GM12874 (cell line): ENCODE results near the gene MAMDC4.

ENCODE experiments used
- TF ChIP-seq, protein P1 (sequence below): IDR thresholded peaks from 2 replicates; pipeline ENCODE4 v1.5.1; 2011; ENCODE audit warnings: low read depth, mild to moderate bottlenecking, control low read depth, low read length, moderate library complexity; ENCODE audit not compliant: insufficient read depth

The MAMDC4 gene

DNA sequence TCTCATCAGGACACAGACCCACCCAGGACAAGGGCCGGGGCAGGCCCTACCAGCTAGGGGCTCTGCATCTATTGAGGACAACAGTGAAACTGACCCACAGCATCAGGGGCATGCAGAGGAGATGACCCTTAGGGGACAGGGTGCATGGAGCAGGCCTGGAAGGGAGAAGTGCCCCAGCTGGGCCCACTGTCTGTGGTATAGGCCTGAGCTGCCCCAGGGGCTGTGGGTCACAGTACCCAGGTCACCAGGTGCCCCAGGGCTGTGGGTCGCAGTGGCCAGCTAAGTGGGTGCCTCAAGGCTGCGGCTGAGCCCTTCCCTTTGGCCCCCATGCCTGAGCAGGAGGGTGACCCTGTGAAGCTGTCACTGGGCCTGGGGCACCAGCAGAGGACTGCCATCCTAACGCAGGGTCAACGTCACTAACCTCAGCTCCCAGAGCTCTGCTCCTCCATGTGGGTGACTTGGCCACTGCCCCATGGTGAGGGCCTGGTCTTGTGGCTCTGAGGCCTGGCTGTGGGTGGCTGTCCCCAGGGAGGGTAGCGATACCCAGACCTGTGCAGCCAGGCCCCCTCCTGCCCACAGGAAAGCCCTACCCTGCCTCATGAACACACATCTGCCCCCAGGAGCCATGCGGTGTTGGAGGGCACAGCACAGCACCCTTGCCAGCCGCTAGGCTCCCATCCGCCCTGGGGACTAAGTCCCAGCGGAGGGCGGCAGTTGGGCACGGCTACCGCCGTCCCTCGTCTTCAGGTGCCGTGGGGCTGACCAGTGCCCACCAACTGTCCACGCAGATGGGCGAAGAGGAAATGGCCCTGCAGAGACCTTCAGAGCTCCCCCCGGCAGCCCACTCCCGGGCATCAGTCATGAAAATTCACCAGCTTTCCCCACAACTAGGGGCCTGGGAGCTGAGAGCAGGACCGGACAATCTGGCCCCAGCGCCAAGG, 9.1 kb downstream of the MAMDC4 start:
- TF ChIP-seq, protein P1, sequence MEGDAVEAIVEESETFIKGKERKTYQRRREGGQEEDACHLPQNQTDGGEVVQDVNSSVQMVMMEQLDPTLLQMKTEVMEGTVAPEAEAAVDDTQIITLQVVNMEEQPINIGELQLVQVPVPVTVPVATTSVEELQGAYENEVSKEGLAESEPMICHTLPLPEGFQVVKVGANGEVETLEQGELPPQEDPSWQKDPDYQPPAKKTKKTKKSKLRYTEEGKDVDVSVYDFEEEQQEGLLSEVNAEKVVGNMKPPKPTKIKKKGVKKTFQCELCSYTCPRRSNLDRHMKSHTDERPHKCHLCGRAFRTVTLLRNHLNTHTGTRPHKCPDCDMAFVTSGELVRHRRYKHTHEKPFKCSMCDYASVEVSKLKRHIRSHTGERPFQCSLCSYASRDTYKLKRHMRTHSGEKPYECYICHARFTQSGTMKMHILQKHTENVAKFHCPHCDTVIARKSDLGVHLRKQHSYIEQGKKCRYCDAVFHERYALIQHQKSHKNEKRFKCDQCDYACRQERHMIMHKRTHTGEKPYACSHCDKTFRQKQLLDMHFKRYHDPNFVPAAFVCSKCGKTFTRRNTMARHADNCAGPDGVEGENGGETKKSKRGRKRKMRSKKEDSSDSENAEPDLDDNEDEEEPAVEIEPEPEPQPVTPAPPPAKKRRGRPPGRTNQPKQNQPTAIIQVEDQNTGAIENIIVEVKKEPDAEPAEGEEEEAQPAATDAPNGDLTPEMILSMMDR = no peak

DNA sequence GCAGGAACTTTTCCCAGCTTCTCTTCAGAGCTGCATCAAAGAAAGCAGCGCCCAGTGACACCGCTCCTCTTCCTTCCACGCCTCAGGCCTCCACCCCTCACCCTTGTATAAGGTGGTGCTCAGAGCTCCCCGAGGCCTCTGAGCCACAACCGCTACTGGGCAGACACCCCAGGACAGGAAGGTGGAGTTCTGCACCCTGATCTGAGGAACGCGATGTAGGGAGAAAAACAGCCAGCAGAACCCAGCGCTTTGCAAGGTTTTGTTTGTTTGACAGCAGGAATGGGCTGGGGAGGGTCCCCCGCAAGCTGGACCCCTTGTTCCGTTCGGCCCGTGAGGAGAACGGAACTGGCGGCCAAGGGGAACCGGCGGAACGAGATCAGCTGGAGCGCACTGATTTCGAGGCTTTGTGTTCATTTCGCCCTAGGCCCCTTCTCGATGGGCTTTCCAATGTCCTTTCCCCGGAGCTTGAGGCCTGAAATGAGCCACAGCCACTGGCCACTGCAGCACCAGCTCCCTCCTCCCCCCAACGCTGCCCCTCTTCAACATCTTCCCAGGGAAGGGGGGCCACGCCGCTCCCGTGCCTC, 9.8 kb downstream of the MAMDC4 start:
- TF ChIP-seq, protein P1 = no peak

DNA sequence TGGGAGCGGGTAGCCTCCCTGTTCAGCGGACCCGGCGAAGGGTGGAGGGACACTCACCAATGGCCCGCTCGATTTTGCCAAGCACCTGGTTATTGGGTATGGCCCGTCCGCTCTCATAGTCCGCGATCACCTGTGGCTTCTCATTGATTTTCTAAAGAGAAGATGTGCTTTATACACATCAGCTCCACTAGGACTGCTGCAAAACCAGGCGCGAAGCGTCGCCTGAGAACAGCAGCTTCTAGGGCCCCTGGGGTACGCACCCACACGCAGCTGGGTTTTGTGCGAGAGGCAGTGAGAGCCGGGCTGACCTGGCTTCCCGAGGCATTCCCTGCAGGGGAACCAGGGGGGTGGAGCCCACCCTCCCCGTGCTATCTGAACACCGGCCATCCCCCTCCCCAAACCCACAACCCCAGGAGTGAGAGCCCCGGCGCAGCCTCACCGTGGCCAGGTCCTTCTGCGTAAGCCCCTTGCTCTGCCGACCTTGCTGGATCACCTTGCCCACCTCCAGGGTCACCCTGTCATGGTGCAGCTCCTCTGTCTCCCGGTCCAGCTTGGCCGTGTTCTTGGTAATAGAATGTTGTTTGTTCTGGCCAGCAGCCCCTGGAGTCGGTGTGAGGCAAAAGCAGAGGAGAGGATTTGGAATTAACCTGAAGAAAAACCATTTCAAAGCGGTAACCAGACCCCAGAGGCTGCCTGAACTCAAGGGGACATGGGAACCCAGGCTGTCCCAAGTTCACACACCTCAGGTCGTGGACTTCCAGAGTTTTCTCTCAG, 10.9 kb downstream of the MAMDC4 start:
- TF ChIP-seq, protein P1 = no peak

DNA sequence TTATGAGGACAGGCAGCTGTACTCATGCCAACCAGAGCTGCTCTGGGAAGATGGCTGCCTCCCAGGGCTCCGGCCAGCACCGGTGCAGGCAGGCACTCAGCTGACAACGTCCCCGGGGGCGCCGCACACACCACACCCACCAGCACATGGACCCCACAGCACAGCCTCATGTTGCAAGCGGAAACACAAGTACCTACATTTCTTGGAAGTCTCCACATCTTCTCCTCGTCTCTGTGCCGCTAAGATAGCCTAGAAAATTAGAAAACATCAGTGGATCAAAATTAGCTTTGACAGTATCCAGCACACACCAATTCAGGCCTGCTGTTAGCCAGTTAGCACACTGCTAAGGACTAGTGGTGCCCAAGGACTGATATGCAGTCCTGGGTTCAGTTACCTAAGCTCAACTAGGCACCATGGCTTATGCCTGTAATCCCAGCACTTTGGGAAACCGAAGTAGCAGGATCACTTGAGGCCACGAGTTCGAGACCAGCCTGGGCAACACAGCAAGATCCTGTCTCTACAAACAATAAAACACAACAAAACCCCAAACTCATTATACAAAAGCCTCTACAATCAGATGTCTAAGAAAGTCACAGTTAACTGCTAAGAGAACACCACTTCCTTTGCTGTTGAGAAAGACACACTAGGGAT, 11.6 kb downstream of the MAMDC4 start:
- TF ChIP-seq, protein P1 = no peak

DNA sequence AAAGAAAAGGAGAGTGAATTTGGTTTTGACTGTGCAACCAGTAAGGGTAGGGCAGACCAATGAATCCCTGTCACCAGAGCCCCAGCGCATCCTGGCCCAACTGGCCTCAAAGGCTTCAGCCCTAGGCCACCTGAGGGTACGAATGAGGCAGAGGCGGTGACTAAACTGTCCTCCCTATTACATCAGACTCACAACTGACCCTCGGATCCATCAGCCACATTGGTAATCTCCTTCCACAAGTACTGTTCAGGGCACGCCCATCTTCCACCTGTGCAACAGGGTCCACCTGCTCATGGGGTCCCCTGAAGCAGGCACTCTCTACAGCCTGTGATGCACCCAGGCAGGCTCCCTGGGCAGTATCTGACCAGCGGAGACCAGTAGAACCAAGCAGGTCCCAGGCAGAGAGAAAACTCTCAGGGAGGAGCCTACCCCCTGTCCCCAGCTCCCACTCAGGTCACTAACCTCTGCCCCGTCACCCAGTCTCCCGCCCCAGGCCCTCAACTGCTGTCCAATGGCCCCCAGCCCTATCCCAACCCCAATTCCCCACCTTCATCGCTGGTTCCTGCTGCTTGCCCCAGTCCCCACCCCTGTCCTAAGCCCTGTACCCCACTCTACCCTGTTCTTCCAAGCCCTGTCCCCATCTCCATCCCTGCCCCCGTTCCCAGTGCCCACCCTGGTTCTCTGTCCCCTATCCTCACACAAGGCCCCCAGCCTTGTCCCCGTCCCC, 13.1 kb downstream of the MAMDC4 start:
- TF ChIP-seq, protein P1 = no peak

DNA sequence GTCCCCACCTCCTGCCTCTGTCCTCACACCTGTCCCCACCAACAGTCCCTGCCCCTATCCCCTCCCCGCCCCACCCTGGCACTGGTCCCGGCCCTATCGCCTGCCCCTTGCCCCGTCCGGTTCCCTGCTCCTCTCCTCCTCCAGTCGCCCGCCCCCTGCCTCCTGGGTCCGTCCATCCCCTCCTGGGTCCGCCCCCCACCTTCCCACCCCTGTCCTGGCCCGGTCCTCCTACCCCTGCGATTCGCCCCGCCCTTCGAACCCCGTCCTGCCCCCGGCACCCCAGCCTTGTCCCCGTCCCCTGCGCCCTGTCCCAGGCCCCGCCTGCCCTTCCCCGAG, 13.6 kb downstream of the MAMDC4 start:
- TF ChIP-seq, protein P1 = no peak
